Skeletal muscle satellite cell (primary cell): Measurements from ENCODE around the gene CRIP1.

ENCODE experiments used
- H3K27me3 ChIP-seq: 2 replicates; pipeline ENCODE4 v1.7.0; 2013; ENCODE audit warnings: low read length; ENCODE audit not compliant: control insufficient read depth, insufficient read depth
- H3K36me3 ChIP-seq: 2 replicates; pipeline ENCODE4 v1.7.0; 2013; ENCODE audit warnings: mild to moderate bottlenecking, control low read depth, low read length; ENCODE audit not compliant: insufficient read depth
- H3K4me1 ChIP-seq: 2 replicates; pipeline ENCODE4 v1.7.0; 2013; ENCODE audit warnings: low read length; ENCODE audit not compliant: control insufficient read depth, insufficient read depth
- H3K4me2 ChIP-seq: 2 replicates; pipeline ENCODE4 v1.7.0; 2013; ENCODE audit warnings: mild to moderate bottlenecking, low read length
- H3K4me3 ChIP-seq: 2 replicates; pipeline ENCODE4 v1.7.0; 2013; ENCODE audit warnings: low read length
- H3K9ac ChIP-seq: 2 replicates; pipeline ENCODE4 v1.7.0; 2013; ENCODE audit warnings: mild to moderate bottlenecking, low read depth, low read length, moderate library complexity
- H3K9me3 ChIP-seq: replicated peaks from 2 replicates; pipeline ENCODE4 v1.7.0; 2013; ENCODE audit warnings: mild to moderate bottlenecking, control low read depth, low read length

CRIP1 gene

DNA sequence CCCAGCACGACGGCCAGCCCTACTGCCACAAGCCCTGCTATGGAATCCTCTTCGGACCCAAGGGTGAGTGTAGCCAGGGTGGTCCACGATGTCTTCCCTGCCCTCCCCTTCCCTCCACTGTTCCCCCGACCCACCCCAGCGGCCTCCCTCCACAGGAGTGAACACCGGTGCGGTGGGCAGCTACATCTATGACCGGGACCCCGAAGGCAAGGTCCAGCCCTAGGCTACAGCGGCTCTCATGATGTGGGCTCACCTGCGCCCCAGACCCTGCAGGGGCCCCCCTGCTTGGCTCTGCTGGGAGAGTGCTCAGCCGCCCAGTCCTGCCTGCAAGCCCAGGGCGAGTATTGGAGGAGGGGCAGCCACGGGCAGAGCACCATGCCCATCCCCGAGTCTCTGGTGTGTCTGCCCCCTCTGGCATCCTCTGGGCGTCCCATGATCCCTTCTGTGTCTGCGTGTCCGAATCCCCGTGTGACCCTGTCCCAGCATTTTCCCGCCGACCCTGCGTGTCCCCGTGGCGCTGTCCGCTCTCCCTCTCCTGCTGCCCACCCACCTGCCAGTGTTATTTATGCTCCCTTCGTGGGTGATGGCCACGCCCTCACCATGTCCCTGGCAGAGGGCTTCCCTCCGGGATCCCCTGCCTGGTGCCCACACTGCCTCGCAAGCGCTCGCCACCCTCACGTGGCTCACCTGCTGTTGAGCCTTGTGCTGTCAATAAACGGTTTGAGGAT lies 7.1 kb upstream of the CRIP1 start:
- Histone ChIP-seq H3K27me3 (no peaks in the 10 kb centered on the region), H3K4me2 (no peak overlapping the region), H3K4me3 (no peak overlapping the region), H3K9me3 (no peaks in the 10 kb centered on the region), H3K4me1 (peaks cover 57% of the 10 kb centered on the region), H3K9ac (no peak overlapping the region), H3K36me3 (peaks cover 8% of the 10 kb centered on the region)

DNA sequence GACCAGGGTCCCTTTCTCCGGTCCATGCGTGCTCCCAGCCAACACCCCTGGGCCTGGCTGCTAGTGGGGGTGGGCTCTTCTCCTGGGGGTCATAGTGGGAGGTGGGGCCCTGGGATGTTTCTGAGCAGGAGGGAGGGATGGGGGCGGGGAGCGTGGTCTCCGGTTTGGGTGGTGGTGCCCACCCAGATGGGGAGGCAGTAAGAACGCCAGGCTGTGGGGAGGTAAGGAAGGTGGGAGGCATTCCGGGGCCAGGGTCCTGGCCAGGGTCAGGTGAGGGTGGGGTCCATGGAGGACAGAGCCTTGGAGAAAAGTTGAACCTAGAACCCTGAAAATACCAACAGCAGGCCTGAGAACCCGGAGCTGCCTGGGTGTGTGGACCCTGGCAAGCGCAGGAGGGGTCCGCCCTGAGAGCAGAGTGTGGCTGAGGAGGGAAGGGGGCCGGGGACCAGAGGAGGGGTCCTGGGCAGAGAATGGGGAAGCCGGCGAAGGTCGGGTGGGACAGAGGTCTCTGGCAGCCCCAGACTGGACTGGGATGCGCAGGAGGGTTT lies 6.4 kb upstream of the CRIP1 start:
- Histone ChIP-seq H3K4me1 (peaks cover 56% of the 10 kb centered on the region), H3K9ac (peak overlapping the region; percentile 91)

DNA sequence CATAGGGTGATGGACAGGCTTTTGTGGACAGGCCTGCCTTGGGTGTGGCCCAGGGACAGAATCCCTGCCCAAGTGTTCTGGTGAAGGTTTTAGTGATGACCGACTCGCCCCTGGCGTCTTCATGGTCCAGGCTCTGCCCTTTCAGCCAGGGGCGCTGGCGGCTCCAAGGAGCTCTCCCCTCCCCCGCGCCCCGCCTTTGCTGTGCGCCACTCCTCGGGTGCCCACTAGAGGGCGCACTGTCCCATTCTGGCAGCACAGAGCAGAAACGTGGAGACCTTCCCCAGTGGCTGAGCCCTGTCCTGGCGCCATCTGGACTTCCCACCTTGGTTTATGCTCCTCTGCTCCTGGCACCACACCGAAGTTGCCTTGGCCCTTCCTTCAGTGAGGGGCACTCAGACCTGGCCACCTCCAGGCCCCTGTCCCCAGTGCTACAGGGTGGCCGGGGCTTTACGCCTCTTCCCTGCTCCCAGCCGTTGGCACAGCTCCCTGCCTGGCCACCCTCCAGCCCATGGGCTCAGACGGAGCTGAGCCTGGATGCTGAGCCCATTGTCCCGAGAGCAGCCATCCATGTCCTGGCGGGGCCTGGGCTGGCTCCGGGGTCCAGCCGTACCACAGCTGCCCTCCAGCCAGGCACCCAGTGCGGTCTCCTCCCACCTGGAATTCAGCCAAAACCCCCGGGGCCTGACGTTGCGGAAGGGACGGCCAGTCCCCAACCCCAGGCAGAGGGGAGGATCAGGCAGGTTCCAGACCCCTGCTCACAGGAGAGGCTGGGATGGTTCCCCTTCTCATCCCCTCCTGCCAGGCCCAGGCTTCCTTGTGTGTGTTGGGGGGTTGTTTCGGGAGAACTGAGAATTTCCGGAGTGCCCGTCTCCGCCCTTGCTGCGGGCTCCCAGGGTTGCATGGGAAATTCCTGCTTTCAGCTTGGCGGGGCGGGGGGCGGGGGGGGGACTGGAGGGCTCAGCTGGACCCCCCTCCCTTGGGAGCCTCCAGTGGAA lies 5.6 kb upstream of the CRIP1 start:
- Histone ChIP-seq H3K4me2 (peak overlapping the region; percentile 77), H3K9me3 (no peaks in the 10 kb centered on the region), H3K4me1 (peaks cover 48% of the 10 kb centered on the region)

More for the DNA sequence above, 6.4 kb upstream of the CRIP1 start:
- H3K36me3 ChIP-seq = peaks cover 8% of the 10 kb centered on the region
- H3K27me3 ChIP-seq = no peaks in the 10 kb centered on the region
- H3K4me2 ChIP-seq = no peak overlapping the region
- no peak overlapping the region for H3K4me3 ChIP-seq
- no peaks in the 10 kb centered on the region for H3K9me3 ChIP-seq

GRCh38 chr14:105481886-105482457 lies 4.7 kb upstream of the CRIP1 start:
- H3K4me1 ChIP-seq = peaks cover 39% of the 10 kb centered on the region
- peak overlapping the region; percentile 91 for H3K9ac ChIP-seq
- no peaks in the 10 kb centered on the region for H3K9me3 ChIP-seq
- H3K36me3 ChIP-seq = peaks cover 8% of the 10 kb centered on the region
- peak overlapping the region; percentile 44 for H3K4me3 ChIP-seq
- H3K4me2 ChIP-seq = peak overlapping the region; percentile 73
- H3K27me3 ChIP-seq = no peaks in the 10 kb centered on the region

More for the DNA sequence above, 5.6 kb upstream of the CRIP1 start:
- Histone ChIP-seq H3K36me3 (peaks cover 8% of the 10 kb centered on the region), H3K9ac (peak overlapping the region; percentile 91), H3K27me3 (no peaks in the 10 kb centered on the region), H3K4me3 (peak overlapping the region; percentile 54)

DNA sequence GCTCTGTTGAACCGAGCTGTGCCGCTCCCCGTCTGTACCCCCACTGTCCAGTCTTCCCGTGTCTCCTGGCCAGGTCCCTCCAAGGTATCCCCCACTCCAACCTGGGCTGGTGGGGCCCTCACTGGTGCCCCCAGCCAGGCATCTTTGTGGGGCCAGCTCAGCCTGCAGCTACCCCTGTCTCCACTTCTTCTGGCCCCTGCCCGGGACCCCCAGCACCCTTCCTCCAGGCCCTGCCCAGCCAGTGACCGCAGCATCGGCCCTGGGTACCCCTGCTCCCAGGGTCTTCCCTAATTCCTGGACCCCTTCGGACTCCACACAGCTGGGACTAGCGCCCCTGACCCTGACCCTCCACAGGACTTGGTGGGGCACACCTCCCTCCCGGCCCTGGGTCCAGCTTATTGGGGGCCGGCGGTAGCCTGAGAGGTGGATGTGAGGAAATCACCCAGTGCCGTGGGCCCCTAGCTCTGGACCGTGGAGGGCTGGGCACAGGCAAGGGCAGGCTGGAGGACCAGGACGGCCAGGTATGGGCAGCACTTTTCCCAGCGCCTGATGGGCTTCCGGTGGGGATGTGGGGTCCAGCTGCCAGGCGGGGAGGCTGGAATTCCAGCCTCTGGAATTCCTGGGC lies 4.1 kb upstream of the CRIP1 start:
- H3K4me3 ChIP-seq = peak overlapping the region; percentile 4
- peaks cover 34% of the 10 kb centered on the region for H3K4me1 ChIP-seq
- no peaks in the 10 kb centered on the region for H3K9me3 ChIP-seq
- H3K9ac ChIP-seq = peak overlapping the region; percentile 91
- no peaks in the 10 kb centered on the region for H3K27me3 ChIP-seq
- H3K36me3 ChIP-seq = peaks cover 8% of the 10 kb centered on the region
- peak overlapping the region; percentile 73 for H3K4me2 ChIP-seq

DNA sequence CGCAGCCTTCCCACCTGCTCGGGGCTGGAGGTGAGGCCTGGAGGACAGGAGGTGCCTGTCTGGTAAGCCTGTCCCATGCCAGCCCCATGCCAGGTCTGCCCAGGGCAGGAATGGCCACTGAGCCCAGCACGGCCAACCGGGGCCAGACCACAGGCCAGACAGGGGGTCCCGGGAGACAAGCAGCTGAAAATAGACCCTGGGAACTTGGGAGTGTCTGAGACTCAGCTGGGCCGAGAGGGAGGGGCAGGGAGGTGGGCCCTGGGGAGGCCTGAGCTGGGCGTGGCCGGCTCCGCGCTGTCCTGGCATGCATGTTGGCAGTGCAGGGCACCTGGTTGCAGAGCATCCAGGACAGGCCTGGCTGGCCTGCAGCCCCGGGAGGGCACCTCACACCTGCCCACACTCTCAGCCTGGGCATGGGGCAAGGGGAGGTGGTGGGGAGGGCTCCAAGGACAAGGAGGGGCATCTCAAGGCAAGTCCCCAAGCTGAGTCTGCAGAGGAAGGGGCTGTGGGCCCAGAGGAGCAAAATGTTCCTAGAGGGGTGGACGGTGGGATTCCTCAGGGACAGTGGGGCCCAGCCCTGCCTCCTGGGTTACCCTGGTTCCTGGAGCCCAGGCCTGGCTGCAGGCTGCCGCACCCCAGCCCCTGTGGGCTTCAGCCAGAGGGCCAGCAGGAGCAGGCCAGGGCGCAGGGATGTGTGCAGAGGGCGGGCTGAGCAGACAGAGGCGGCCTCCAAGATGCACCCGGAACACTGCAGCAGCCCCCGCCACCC lies 3.2 kb upstream of the CRIP1 start:
- Histone ChIP-seq H3K4me3 (no peak overlapping the region), H3K9ac (peak overlapping the region; percentile 91), H3K9me3 (no peaks in the 10 kb centered on the region), H3K36me3 (peaks cover 8% of the 10 kb centered on the region), H3K27me3 (no peaks in the 10 kb centered on the region), H3K4me2 (no peak overlapping the region), H3K4me1 (peaks cover 34% of the 10 kb centered on the region)

DNA sequence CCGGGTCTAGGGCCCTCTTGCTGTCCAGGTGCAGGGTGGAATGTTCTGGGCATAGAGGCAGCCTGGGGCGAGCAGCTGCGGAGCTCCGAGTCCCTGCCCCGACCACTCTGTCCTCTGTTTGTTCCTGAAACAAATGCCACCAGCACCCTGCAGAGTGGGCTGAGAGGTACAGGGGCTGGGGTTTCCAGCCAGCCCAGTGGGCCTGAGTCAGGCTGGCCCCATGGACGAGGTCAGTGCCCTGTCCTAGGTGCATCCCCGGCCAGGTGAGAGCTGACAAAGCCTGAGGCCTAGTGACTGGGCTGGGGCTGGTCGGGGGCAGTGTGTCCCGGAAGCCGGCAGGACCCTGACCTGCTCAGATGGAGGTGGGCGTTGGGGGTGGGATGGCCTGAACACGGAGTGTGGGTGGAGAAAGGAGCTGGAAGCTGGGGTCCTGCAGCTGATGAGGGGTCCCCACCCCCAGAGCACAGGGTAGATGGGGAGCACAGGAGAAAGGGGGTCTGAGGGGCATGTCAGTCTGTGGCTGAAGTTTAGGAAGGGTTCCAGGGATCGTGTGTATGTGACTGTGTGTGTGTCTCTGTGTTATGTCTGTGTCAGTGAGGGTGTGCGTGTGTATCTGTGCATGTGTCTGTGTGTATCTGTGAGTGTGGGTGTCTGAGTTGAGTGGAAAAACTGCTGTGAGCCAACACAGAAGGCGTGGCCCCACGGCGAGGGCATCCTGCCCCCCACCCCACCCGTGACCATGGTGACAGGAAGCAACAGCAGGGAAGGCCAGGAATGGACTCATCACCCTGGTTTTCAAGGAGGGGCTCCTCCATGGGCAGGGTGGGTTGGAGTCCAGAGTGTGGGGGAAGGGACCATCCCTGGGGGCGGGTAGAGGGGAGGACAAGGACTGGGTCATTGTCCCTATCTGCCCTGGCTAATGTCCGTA lies 2.4 kb upstream of the CRIP1 start:
- H3K4me2 ChIP-seq = no peak overlapping the region
- no peak overlapping the region for H3K4me3 ChIP-seq
- H3K27me3 ChIP-seq = no peaks in the 10 kb centered on the region
- no peaks in the 10 kb centered on the region for H3K9me3 ChIP-seq
- peaks cover 37% of the 10 kb centered on the region for H3K4me1 ChIP-seq
- H3K36me3 ChIP-seq = peaks cover 7% of the 10 kb centered on the region
- no peak overlapping the region for H3K9ac ChIP-seq

DNA sequence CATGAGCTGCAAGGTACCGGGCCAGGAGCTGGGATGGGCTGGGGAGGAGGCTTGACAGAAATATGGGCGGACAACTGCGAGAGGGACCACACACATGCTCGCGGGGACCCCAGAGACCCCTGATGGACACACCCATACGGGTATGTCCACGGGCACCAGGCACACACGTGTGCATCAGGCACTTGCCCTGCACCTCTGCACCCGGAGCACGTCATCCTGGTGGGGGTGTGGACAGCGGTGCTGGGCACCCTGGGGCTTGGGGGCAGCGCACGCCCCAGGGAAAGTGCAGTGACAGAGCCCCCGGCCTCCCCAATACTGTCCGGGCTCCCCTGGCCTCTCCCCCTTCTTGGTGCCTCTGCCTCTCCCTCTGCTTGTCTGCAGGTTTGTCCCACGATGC lies 1.7 kb upstream of the CRIP1 start:
- Histone ChIP-seq H3K4me2 (no peak overlapping the region), H3K4me3 (no peak overlapping the region), H3K9me3 (no peaks in the 10 kb centered on the region), H3K4me1 (peaks cover 39% of the 10 kb centered on the region), H3K27me3 (no peaks in the 10 kb centered on the region), H3K9ac (no peak overlapping the region), H3K36me3 (no peaks in the 10 kb centered on the region)

GRCh38 chr14:105485739-105486162 lies 935 bp upstream of the CRIP1 start:
- Histone ChIP-seq H3K9me3 (no peaks in the 10 kb centered on the region), H3K4me2 (no peak overlapping the region), H3K9ac (no peak overlapping the region), H3K27me3 (no peaks in the 10 kb centered on the region), H3K4me1 (peaks cover 33% of the 10 kb centered on the region), H3K36me3 (no peaks in the 10 kb centered on the region), H3K4me3 (no peak overlapping the region)
